Measurements from ENCODE around the gene TRUB2.

DNA sequence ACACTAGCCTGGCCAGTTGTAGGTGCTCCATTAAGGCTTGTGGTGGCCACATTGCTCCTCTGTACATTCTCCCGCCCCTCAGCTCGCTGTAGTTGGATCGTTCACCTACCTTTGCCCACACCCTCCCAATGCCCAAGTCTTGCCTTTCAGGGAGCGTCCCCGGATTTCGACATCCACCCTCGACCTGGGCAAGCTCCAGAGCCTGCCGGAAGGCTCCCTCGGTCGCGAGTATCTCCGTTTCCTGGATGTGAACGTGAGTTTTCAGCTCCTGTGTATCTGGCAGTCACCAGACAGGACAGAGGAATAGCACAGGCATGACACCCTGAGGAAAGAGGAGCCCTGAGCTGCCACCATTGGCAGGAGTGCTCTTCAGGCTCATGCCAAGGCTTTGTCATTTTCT is 3.4 kb upstream of the TRUB2 start:
- TF ChIP-seq, protein P1, sequence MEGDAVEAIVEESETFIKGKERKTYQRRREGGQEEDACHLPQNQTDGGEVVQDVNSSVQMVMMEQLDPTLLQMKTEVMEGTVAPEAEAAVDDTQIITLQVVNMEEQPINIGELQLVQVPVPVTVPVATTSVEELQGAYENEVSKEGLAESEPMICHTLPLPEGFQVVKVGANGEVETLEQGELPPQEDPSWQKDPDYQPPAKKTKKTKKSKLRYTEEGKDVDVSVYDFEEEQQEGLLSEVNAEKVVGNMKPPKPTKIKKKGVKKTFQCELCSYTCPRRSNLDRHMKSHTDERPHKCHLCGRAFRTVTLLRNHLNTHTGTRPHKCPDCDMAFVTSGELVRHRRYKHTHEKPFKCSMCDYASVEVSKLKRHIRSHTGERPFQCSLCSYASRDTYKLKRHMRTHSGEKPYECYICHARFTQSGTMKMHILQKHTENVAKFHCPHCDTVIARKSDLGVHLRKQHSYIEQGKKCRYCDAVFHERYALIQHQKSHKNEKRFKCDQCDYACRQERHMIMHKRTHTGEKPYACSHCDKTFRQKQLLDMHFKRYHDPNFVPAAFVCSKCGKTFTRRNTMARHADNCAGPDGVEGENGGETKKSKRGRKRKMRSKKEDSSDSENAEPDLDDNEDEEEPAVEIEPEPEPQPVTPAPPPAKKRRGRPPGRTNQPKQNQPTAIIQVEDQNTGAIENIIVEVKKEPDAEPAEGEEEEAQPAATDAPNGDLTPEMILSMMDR (IDR thresholded peaks at IDR 0.05), result no peak
- TF ChIP-seq EZH2 (IDR thresholded peaks at IDR 0.05; ENCODE audit: borderline replicate concordance, insufficient read depth, low read depth, low read length, poor library complexity, severe bottlenecking), result no peak

Data from B cell (primary cell).